Measurements from ENCODE around the gene HOXC5. TPM values are rescaled to one million over a fixed set of nuclear protein-coding genes. Genes with fewer than 3 reads are reported as not detected.

HOXC5 gene
- total RNA-seq, 1 donor from 2014 or later, result not detected

- ATAC-seq (ENCODE audit: poor library complexity) (no peak), DNase-seq (no peak)
- intact Hi-C loops (cut with DNase I), result no loop called here
These were observed 6.0 kb upstream of the HOXC5 start for GRCh38 chr12:54026640-54027441.

GRCh38 chr12:54027442-54027786, 5.4 kb upstream of the HOXC5 start:
- no peak for DNase-seq

GRCh38 chr12:54028314-54029201, 4.3 kb upstream of the HOXC5 start, which contains the start of gene HOXC6:
HOXC6 (plus strand) TSS chr12:54028440; CDS start chr12:54028522, 82 bp downstream.
- intact Hi-C loops (cut with DNase I), result no loop called here
- ATAC-seq (ENCODE audit: poor library complexity), result no peak
- DNase-seq, result no peak

More at GRCh38 chr12:54027442-54027786, 5.4 kb upstream of the HOXC5 start:
- intact Hi-C loops (cut with DNase I), result no loop called here
- ATAC-seq (ENCODE audit: poor library complexity), result no peak

- DNase-seq (no peak), ATAC-seq (ENCODE audit: poor library complexity) (no peak)
- intact Hi-C loops (cut with DNase I), result no loop called here
These were observed 3.1 kb upstream of the HOXC5 start for GRCh38 chr12:54029529-54030441.

GRCh38 chr12:54030442-54030801, 2.4 kb upstream of the HOXC5 start:
- ATAC-seq (ENCODE audit: poor library complexity), result no peak
- intact Hi-C loops (cut with DNase I), result no loop called here
- DNase-seq, result no peak

GRCh38 chr12:54030889-54031471, 1.9 kb upstream of the HOXC5 start:
- intact Hi-C loops (cut with DNase I), result no loop called here
- ATAC-seq (ENCODE audit: poor library complexity), result no peak
- DNase-seq, result no peak

- intact Hi-C loops (cut with DNase I), result no loop called here
- no peak for ATAC-seq (ENCODE audit: poor library complexity)
- DNase-seq, result no peak
These were observed 1.4 kb upstream of the HOXC5 start for GRCh38 chr12:54031480-54031879.

GRCh38 chr12:54032086-54032619, 697 bp upstream of the HOXC5 start:
- DNase-seq (no peak), ATAC-seq (ENCODE audit: poor library complexity) (no peak)
- intact Hi-C loops (cut with DNase I), result no loop called here

- ATAC-seq (ENCODE audit: poor library complexity), result peak; percentile 35
- intact Hi-C loops (cut with DNase I), result no loop called here
- no peak for DNase-seq
These were observed 493 bp downstream of the HOXC5 start for GRCh38 chr12:54033106-54033979.

GRCh38 chr12:54033980-54034784, 1.3 kb downstream of the HOXC5 start:
- intact Hi-C loops (cut with DNase I), result no loop called here
- DNase-seq, result no peak
- peak; percentile 47 for ATAC-seq (ENCODE audit: poor library complexity)

- no peak for ATAC-seq (ENCODE audit: poor library complexity)
- no peak for DNase-seq
- intact Hi-C loops (cut with DNase I), result no loop called here
These were observed 2.0 kb downstream of the HOXC5 start for GRCh38 chr12:54034785-54035310.

- intact Hi-C loops (cut with DNase I), result no loop called here
- ATAC-seq (ENCODE audit: poor library complexity), result no peak
- no peak for DNase-seq
These were observed 2.9 kb downstream of the HOXC5 start for GRCh38 chr12:54035568-54036264.

GRCh38 chr12:54036620-54037359, 3.9 kb downstream of the HOXC5 start:
- ATAC-seq (ENCODE audit: poor library complexity), result no peak
- no peak for DNase-seq
- intact Hi-C loops (cut with DNase I), result no loop called here

GRCh38 chr12:54037360-54038283, 4.8 kb downstream of the HOXC5 start:
- intact Hi-C loops (cut with DNase I), result no loop called here
- ATAC-seq (ENCODE audit: poor library complexity), result no peak
- DNase-seq, result no peak

Data from Right ventricle myocardium superior (tissue), 1 donor.